ENCODE results near the gene ZNF304. TPM values are rescaled to one million over a fixed set of nuclear protein-coding genes. Genes with fewer than 3 reads are reported as not detected.

The ZNF304 gene
- total RNA-seq (2012; rRNA removed), result 6.1 and 7.2 TPM in 2 replicates

DNA sequence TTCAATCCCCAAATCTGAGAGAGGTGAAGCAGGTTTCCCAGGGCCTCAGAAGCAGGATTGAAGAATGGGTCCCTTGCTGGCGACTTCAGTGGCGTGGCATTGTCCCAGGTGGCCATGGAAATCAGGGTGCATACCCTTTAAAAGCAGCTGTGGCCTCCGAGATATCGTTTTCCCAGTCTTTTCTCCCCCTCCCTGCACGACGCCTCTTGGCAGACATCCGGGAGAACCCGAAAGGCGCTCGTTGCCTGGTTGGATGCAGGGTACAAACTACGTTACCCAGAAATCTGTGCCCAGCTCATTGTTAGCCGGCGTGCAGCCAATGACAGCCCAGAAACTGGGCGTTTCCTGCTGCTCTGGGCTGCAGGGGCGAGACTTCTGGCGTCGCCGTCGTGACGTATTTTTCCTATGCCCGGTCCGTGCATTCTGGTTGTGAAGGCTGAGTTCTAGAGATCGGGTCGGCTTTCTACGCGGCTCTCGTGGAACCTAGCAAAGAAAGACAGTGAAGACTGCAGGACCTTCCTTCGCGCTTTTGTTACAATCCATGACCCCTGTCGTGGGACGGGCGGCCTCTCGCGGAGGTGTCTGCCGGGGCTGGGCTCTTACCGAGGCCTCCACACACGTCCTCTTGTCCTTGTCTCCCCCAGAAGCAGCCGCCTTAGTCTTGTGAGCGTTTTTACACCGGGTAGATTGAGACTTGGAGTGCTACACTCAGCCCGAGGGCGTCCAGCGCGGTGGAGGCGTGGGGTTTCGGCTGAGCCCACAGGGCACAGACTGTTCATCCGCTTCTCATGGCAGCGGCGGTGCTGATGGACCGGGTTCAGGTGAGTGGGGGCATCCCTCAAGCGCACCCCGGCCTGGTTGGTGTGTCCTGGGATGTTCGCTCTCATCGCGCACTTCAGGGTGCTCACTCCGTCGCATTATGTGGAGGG is at the start of gene ZNF304:
Gene ZNF304 (plus strand): TSS at position 395 of the 929 bp plus-strand sequence. CDS start 394 bp downstream, at position 789.
- peaks cover 26% of the 10 kb centered on the region for H3K36me3 ChIP-seq (ENCODE audit: insufficient read depth, low read length)
- no peaks in the 10 kb centered on the region for H3K27me3 ChIP-seq (ENCODE audit: control insufficient read depth, insufficient read depth, low read length)
- H3K9me3 ChIP-seq (replicated peaks; ENCODE audit: low read length), result no peaks in the 10 kb centered on the region
- peak within 1 kb of the TSS; percentile 86 for H3K4me3 ChIP-seq (ENCODE audit: low read length)
- peak within 1 kb of the TSS; percentile 90 for H3K9ac ChIP-seq (ENCODE audit: low read depth, low read length)
- H3K4me1 ChIP-seq (ENCODE audit: control insufficient read depth, insufficient read depth, low read length), result peaks cover 12% of the 10 kb centered on the region
- peak within 1 kb of the TSS; percentile 97 for H3K4me2 ChIP-seq (ENCODE audit: low read length)

DNA sequence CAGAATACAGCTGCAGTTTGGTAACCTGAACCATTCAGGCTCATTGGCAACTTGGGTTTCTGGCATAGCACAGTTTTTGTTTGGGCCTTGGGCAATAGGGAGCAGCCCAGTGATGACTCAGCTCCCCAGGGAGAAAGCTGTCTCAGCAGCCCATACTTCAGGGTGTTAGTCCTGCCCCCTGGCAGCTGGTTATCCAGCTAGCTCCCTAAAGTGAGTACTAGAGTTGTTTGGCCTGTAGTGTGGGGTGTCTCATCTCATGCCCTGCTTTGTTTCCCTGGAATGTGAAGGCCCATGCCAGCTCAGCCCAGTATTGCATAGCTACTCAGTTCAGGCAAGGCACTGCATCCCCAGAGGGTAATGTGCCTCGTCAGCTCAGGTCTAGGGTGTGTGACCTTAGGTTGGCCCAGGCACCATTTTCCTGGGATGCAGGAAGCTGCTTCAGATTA is 49.0 kb upstream of the ZNF304 start:
- Histone ChIP-seq H3K4me3 (ENCODE audit: low read length) (peak overlapping the region; percentile 13), H3K4me2 (ENCODE audit: low read length) (peak overlapping the region; percentile 32), H3K36me3 (ENCODE audit: insufficient read depth, low read length) (peaks cover 27% of the 10 kb centered on the region), H3K4me1 (ENCODE audit: control insufficient read depth, insufficient read depth, low read length) (peaks cover 21% of the 10 kb centered on the region), H3K9ac (ENCODE audit: low read depth, low read length) (peak overlapping the region; percentile 16), H3K27me3 (ENCODE audit: control insufficient read depth, insufficient read depth, low read length) (no peaks in the 10 kb centered on the region), H3K9me3 (replicated peaks; ENCODE audit: low read length) (no peaks in the 10 kb centered on the region)

GRCh38 chr19:57302727-57303401 is 48.2 kb upstream of the ZNF304 start:
- H3K4me3 ChIP-seq (ENCODE audit: low read length), result no peak overlapping the region
- H3K9ac ChIP-seq (ENCODE audit: low read depth, low read length), result peak overlapping the region; percentile 16
- peaks cover 21% of the 10 kb centered on the region for H3K4me1 ChIP-seq (ENCODE audit: control insufficient read depth, insufficient read depth, low read length)
- no peaks in the 10 kb centered on the region for H3K27me3 ChIP-seq (ENCODE audit: control insufficient read depth, insufficient read depth, low read length)
- peak overlapping the region; percentile 32 for H3K4me2 ChIP-seq (ENCODE audit: low read length)
- H3K36me3 ChIP-seq (ENCODE audit: insufficient read depth, low read length), result peaks cover 23% of the 10 kb centered on the region
- no peaks in the 10 kb centered on the region for H3K9me3 ChIP-seq (replicated peaks; ENCODE audit: low read length)

- Histone ChIP-seq H3K36me3 (ENCODE audit: insufficient read depth, low read length) (peaks cover 16% of the 10 kb centered on the region), H3K4me2 (ENCODE audit: low read length) (no peak overlapping the region), H3K27me3 (ENCODE audit: control insufficient read depth, insufficient read depth, low read length) (no peaks in the 10 kb centered on the region), H3K9ac (ENCODE audit: low read depth, low read length) (no peak overlapping the region), H3K4me1 (ENCODE audit: control insufficient read depth, insufficient read depth, low read length) (peaks cover 21% of the 10 kb centered on the region), H3K4me3 (ENCODE audit: low read length) (no peak overlapping the region), H3K9me3 (replicated peaks; ENCODE audit: low read length) (no peaks in the 10 kb centered on the region)
Measured at GRCh38 chr19:57305056-57305455, 46.0 kb upstream of the ZNF304 start.

- no peaks in the 10 kb centered on the region for H3K9me3 ChIP-seq (replicated peaks; ENCODE audit: low read length)
- no peaks in the 10 kb centered on the region for H3K27me3 ChIP-seq (ENCODE audit: control insufficient read depth, insufficient read depth, low read length)
- no peak overlapping the region for H3K4me2 ChIP-seq (ENCODE audit: low read length)
- no peak overlapping the region for H3K4me3 ChIP-seq (ENCODE audit: low read length)
- H3K36me3 ChIP-seq (ENCODE audit: insufficient read depth, low read length), result peaks cover under 1% of the 10 kb centered on the region
- no peak overlapping the region for H3K9ac ChIP-seq (ENCODE audit: low read depth, low read length)
- no peaks in the 10 kb centered on the region for H3K4me1 ChIP-seq (ENCODE audit: control insufficient read depth, insufficient read depth, low read length)
Measured at GRCh38 chr19:57308514-57308913, 42.6 kb upstream of the ZNF304 start.

GRCh38 chr19:57310792-57311191 is 40.3 kb upstream of the ZNF304 start:
- no peak overlapping the region for H3K9ac ChIP-seq (ENCODE audit: low read depth, low read length)
- H3K27me3 ChIP-seq (ENCODE audit: control insufficient read depth, insufficient read depth, low read length), result peaks cover 17% of the 10 kb centered on the region
- H3K9me3 ChIP-seq (replicated peaks; ENCODE audit: low read length), result no peaks in the 10 kb centered on the region
- no peak overlapping the region for H3K4me2 ChIP-seq (ENCODE audit: low read length)
- no peaks in the 10 kb centered on the region for H3K36me3 ChIP-seq (ENCODE audit: insufficient read depth, low read length)
- no peak overlapping the region for H3K4me3 ChIP-seq (ENCODE audit: low read length)
- no peaks in the 10 kb centered on the region for H3K4me1 ChIP-seq (ENCODE audit: control insufficient read depth, insufficient read depth, low read length)

GRCh38 chr19:57314146-57314545 is 36.9 kb upstream of the ZNF304 start:
- Histone ChIP-seq H3K4me3 (ENCODE audit: low read length) (no peak overlapping the region), H3K9ac (ENCODE audit: low read depth, low read length) (no peak overlapping the region), H3K9me3 (replicated peaks; ENCODE audit: low read length) (no peaks in the 10 kb centered on the region), H3K4me2 (ENCODE audit: low read length) (no peak overlapping the region), H3K4me1 (ENCODE audit: control insufficient read depth, insufficient read depth, low read length) (no peaks in the 10 kb centered on the region), H3K27me3 (ENCODE audit: control insufficient read depth, insufficient read depth, low read length) (peaks cover 29% of the 10 kb centered on the region), H3K36me3 (ENCODE audit: insufficient read depth, low read length) (no peaks in the 10 kb centered on the region)

DNA sequence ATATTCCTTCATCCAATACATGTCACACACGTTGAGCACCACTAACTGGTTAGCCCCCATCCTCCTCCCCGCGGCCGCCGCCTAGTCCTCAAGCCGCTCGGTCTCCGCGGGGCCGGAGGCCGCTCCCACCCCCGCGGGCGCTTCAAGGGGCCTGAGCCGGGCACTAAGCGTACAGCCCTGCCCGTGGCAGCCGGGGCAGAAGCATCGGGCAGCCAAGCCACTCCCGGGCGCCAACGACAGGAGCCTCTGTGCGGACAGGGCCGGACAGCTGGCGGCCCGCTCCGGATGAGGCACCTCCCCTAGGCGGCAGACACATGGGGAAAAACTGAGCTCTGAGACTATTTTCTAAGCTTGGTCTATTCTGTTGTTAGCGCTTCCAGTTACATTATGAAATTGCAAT is 33.6 kb upstream of the ZNF304 start:
- Histone ChIP-seq H3K4me1 (ENCODE audit: control insufficient read depth, insufficient read depth, low read length) (peaks cover 17% of the 10 kb centered on the region), H3K27me3 (ENCODE audit: control insufficient read depth, insufficient read depth, low read length) (peaks cover 29% of the 10 kb centered on the region), H3K4me2 (ENCODE audit: low read length) (peak overlapping the region; percentile 71), H3K36me3 (ENCODE audit: insufficient read depth, low read length) (no peaks in the 10 kb centered on the region), H3K9ac (ENCODE audit: low read depth, low read length) (no peak overlapping the region), H3K4me3 (ENCODE audit: low read length) (peak overlapping the region; percentile 57), H3K9me3 (replicated peaks; ENCODE audit: low read length) (no peaks in the 10 kb centered on the region)

DNA sequence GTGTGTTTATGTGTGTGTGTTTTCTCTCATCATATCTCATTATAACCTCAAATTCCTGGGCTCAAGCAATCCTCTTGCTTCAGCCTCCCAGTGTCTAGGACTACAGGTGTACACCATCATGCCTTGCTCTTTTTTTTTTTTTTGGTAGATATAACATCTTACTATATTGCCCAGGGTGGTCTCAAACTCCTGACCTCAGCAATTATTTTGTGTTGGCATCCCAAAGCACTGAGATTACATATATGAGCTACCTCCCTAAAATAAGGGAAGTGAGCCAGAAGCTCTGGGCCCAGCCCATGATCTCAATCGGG is 31.2 kb upstream of the ZNF304 start:
- Histone ChIP-seq H3K4me1 (ENCODE audit: control insufficient read depth, insufficient read depth, low read length) (peaks cover 18% of the 10 kb centered on the region), H3K9ac (ENCODE audit: low read depth, low read length) (peak overlapping the region; percentile 99), H3K4me3 (ENCODE audit: low read length) (peak overlapping the region; percentile 95), H3K9me3 (replicated peaks; ENCODE audit: low read length) (no peaks in the 10 kb centered on the region), H3K4me2 (ENCODE audit: low read length) (peak overlapping the region; percentile 98), H3K36me3 (ENCODE audit: insufficient read depth, low read length) (peaks cover 13% of the 10 kb centered on the region), H3K27me3 (ENCODE audit: control insufficient read depth, insufficient read depth, low read length) (peaks cover 21% of the 10 kb centered on the region)

- H3K9me3 ChIP-seq (replicated peaks; ENCODE audit: low read length), result no peaks in the 10 kb centered on the region
- H3K36me3 ChIP-seq (ENCODE audit: insufficient read depth, low read length), result peaks cover 19% of the 10 kb centered on the region
- peaks cover 18% of the 10 kb centered on the region for H3K4me1 ChIP-seq (ENCODE audit: control insufficient read depth, insufficient read depth, low read length)
- H3K9ac ChIP-seq (ENCODE audit: low read depth, low read length), result peak within 1 kb of the TSS; percentile 99
- H3K4me3 ChIP-seq (ENCODE audit: low read length), result peak within 1 kb of the TSS; percentile 95
- H3K27me3 ChIP-seq (ENCODE audit: control insufficient read depth, insufficient read depth, low read length), result peaks cover 16% of the 10 kb centered on the region
- peak within 1 kb of the TSS; percentile 98 for H3K4me2 ChIP-seq (ENCODE audit: low read length)
Measured at GRCh38 chr19:57320180-57321084, 30.6 kb upstream of the ZNF304 start, which contains the start of gene ZNF543. Gene ZNF543 (plus strand): TSS chr19:57320472. CDS start chr19:57320854, 382 bp downstream.

GRCh38 chr19:57321116-57321515 is 30.0 kb upstream of the ZNF304 start:
- Histone ChIP-seq H3K4me3 (ENCODE audit: low read length) (peak overlapping the region; percentile 95), H3K27me3 (ENCODE audit: control insufficient read depth, insufficient read depth, low read length) (peaks cover 9% of the 10 kb centered on the region), H3K4me2 (ENCODE audit: low read length) (peak overlapping the region; percentile 98), H3K9ac (ENCODE audit: low read depth, low read length) (peak overlapping the region; percentile 99), H3K36me3 (ENCODE audit: insufficient read depth, low read length) (peaks cover 25% of the 10 kb centered on the region), H3K9me3 (replicated peaks; ENCODE audit: low read length) (no peaks in the 10 kb centered on the region), H3K4me1 (ENCODE audit: control insufficient read depth, insufficient read depth, low read length) (peaks cover 18% of the 10 kb centered on the region)
